Measurements from ENCODE around the gene SSPN. TPM values are rescaled to one million over a fixed set of nuclear protein-coding genes. Genes with fewer than 3 reads are reported as not detected.

Gene SSPN
- total RNA-seq, 1 donor from 2014 or later: 0.91 TPM

DNA sequence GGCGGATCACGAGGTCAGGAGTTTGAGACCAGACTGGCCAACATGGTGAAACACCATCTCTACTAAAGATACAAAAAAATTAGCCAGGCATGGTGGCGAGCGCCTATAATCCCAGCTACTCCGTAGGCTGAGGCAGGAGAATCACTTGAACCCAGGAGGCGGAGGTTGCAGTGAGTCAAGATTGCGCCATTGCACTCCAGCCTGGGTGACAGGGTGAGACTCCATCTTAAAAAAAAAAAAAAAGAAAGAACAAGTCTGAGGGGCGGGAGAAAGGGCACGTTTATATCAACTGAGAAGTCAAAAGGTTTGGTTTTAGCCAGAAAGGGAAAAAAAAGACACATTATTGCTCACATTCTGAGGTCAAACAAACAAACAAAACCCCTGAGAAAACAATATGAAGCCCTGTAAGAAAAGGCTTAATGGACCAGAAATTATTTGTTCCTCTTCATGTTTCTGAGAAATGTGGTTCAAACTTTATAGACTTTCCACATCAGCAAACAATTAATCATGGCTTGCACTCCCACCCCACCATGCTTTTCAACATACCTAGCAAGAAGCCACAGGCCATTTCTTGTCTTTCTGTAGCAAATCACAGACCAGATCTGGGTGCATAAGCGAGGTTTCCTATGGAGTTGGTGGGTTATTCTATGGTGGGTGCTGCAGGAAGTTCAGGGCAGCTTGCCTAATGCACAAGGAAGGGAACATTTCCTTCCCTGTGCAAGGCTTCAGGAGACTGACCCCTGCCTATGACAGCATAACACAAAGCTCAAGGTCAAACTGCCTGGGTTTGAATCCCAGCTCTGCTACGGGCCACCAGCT is 80.1 kb downstream of the SSPN start:
- H3K9me3 Mint-ChIP-seq (ENCODE audit: unreplicated experiment): peaks cover 8% of the 10 kb centered on the region
- H3K27ac Mint-ChIP-seq (ENCODE audit: unreplicated experiment): peak overlapping the region; percentile 70

GRCh38 chr12:26276709-26277108 is 81.3 kb downstream of the SSPN start:
- peak overlapping the region; percentile 67 for H3K4me3 Mint-ChIP-seq (ENCODE audit: unreplicated experiment)
- H3K36me3 Mint-ChIP-seq (ENCODE audit: unreplicated experiment): peaks cover 6% of the 10 kb centered on the region
- DNase-seq: no peak
- H3K9me3 Mint-ChIP-seq (ENCODE audit: unreplicated experiment): peaks cover 8% of the 10 kb centered on the region
- H3K27me3 Mint-ChIP-seq (ENCODE audit: unreplicated experiment): peaks cover 2% of the 10 kb centered on the region
- H3K27ac Mint-ChIP-seq (ENCODE audit: unreplicated experiment): peak overlapping the region; percentile 94
- peaks cover 41% of the 10 kb centered on the region for H3K4me1 Mint-ChIP-seq (ENCODE audit: low read depth, unreplicated experiment)
- TF ChIP-seq, protein P1, sequence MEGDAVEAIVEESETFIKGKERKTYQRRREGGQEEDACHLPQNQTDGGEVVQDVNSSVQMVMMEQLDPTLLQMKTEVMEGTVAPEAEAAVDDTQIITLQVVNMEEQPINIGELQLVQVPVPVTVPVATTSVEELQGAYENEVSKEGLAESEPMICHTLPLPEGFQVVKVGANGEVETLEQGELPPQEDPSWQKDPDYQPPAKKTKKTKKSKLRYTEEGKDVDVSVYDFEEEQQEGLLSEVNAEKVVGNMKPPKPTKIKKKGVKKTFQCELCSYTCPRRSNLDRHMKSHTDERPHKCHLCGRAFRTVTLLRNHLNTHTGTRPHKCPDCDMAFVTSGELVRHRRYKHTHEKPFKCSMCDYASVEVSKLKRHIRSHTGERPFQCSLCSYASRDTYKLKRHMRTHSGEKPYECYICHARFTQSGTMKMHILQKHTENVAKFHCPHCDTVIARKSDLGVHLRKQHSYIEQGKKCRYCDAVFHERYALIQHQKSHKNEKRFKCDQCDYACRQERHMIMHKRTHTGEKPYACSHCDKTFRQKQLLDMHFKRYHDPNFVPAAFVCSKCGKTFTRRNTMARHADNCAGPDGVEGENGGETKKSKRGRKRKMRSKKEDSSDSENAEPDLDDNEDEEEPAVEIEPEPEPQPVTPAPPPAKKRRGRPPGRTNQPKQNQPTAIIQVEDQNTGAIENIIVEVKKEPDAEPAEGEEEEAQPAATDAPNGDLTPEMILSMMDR (IDR thresholded peaks at IDR 0.05; ENCODE audit: partially characterized antibody, unreplicated experiment): no peak

More for the DNA sequence above, 80.1 kb downstream of the SSPN start:
- Mint-ChIP-seq H3K27me3 (ENCODE audit: unreplicated experiment) (peaks cover 2% of the 10 kb centered on the region), H3K4me3 (ENCODE audit: unreplicated experiment) (no peak overlapping the region), H3K4me1 (ENCODE audit: low read depth, unreplicated experiment) (peaks cover 43% of the 10 kb centered on the region), H3K36me3 (ENCODE audit: unreplicated experiment) (peaks cover 6% of the 10 kb centered on the region)
- DNase-seq: no peak
- TF ChIP-seq, protein P1 (IDR thresholded peaks at IDR 0.05; ENCODE audit: partially characterized antibody, unreplicated experiment): no peak

GRCh38 chr12:26277506-26278246 is 82.3 kb downstream of the SSPN start:
- TF ChIP-seq, protein P1 (IDR thresholded peaks at IDR 0.05; ENCODE audit: partially characterized antibody, unreplicated experiment): no peak
- H3K27ac Mint-ChIP-seq (ENCODE audit: unreplicated experiment): peak overlapping the region; percentile 60
- peaks cover 41% of the 10 kb centered on the region for H3K4me1 Mint-ChIP-seq (ENCODE audit: low read depth, unreplicated experiment)
- DNase-seq: no peak
- H3K27me3 Mint-ChIP-seq (ENCODE audit: unreplicated experiment): peaks cover 2% of the 10 kb centered on the region
- no peak overlapping the region for H3K4me3 Mint-ChIP-seq (ENCODE audit: unreplicated experiment)
- H3K36me3 Mint-ChIP-seq (ENCODE audit: unreplicated experiment): peaks cover 6% of the 10 kb centered on the region
- peaks cover 8% of the 10 kb centered on the region for H3K9me3 Mint-ChIP-seq (ENCODE audit: unreplicated experiment)

DNA sequence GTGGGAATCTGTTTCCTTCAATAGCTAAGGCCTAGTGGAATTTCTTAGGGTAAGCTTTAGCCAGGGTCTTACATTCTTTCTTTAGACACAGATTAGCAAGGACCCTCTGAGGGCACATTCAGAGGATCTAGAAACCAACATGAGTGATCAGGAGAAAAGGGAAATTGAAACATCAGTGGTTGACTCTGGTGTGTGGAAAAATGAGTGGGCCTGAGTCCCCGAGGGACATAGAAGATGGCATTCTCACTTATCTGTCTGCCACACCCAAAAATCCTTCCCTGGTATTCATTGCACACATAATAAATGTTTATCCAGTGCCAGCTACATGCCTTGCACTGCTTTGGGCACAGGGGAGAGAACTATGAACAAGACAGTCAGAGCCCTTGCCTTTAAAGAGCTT is 82.9 kb downstream of the SSPN start:
- H3K4me3 Mint-ChIP-seq (ENCODE audit: unreplicated experiment): no peak overlapping the region
- no peak overlapping the region for H3K27ac Mint-ChIP-seq (ENCODE audit: unreplicated experiment)
- H3K27me3 Mint-ChIP-seq (ENCODE audit: unreplicated experiment): peaks cover 2% of the 10 kb centered on the region
- peaks cover 6% of the 10 kb centered on the region for H3K36me3 Mint-ChIP-seq (ENCODE audit: unreplicated experiment)
- H3K9me3 Mint-ChIP-seq (ENCODE audit: unreplicated experiment): peaks cover 8% of the 10 kb centered on the region
- peaks cover 41% of the 10 kb centered on the region for H3K4me1 Mint-ChIP-seq (ENCODE audit: low read depth, unreplicated experiment)
- TF ChIP-seq, protein P1 (IDR thresholded peaks at IDR 0.05; ENCODE audit: partially characterized antibody, unreplicated experiment): no peak
- no peak for DNase-seq

Data from glutamatergic neuron (in vitro differentiated cells).